ENCODE measurements around the gene C9orf152. TPM values are rescaled to one million over a fixed set of nuclear protein-coding genes. Genes with fewer than 3 reads are reported as not detected.

The C9orf152 gene
- polyA plus RNA-seq, 1 donor (not counting 4 experiments of a cell fraction or from before 2014, with no cell fraction given): not detected

DNA sequence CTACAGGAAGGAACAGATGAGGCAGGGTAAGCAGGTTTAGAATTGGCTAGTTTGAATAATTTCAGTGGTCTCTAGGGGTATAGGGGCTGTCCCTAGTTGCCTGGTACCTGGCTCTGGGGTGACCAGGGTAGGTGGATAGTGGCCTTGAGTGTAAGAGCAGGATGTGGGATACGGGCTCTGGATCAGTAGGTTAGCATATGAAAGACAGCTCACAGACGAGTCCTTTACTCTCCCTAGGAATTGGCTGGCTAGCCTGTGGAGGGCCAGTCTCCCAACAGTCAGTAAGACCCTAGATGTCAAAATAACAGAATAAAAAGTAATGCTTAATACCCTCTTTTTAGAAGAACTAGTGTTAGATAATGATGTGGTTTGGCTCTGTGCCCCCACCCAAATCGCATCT lies 16.6 kb upstream of the C9orf152 start:
- H3K9me3 ChIP-seq (ENCODE audit: control insufficient read depth, low read depth, low read length): no peaks in the 10 kb centered on the region
- no peak for TF ChIP-seq EZH2 (IDR thresholded peaks at IDR 0.05; ENCODE audit: low read length)
- TF ChIP-seq, protein P1, sequence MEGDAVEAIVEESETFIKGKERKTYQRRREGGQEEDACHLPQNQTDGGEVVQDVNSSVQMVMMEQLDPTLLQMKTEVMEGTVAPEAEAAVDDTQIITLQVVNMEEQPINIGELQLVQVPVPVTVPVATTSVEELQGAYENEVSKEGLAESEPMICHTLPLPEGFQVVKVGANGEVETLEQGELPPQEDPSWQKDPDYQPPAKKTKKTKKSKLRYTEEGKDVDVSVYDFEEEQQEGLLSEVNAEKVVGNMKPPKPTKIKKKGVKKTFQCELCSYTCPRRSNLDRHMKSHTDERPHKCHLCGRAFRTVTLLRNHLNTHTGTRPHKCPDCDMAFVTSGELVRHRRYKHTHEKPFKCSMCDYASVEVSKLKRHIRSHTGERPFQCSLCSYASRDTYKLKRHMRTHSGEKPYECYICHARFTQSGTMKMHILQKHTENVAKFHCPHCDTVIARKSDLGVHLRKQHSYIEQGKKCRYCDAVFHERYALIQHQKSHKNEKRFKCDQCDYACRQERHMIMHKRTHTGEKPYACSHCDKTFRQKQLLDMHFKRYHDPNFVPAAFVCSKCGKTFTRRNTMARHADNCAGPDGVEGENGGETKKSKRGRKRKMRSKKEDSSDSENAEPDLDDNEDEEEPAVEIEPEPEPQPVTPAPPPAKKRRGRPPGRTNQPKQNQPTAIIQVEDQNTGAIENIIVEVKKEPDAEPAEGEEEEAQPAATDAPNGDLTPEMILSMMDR (optimal IDR thresholded peaks at IDR 0.05 in 1 of 3, IDR thresholded peaks at IDR 0.05 in 1 of 3, conservative IDR thresholded peaks at IDR 0.05 in 1 of 3; ENCODE audit: extremely low read depth in 1 of 3, insufficient read depth in 2 of 3, low read length in 3 of 3): no peak
- no peaks in the 10 kb centered on the region for H3K9me1 ChIP-seq (ENCODE audit: control insufficient read depth, extremely low read depth, insufficient read depth, low read length)
- no peaks in the 10 kb centered on the region for H3K4me1 ChIP-seq (ENCODE audit: control insufficient read depth, extremely low read depth, insufficient read depth, low read length)
- no peaks in the 10 kb centered on the region for H3K27me3 ChIP-seq (ENCODE audit: control insufficient read depth, extremely low read depth, insufficient read depth, low read length)
- FAIRE-seq: no peak
- no peak overlapping the region for H3K4me2 ChIP-seq (ENCODE audit: control insufficient read depth, extremely low read depth, insufficient read depth, low read depth, low read length)
- no peaks in the 10 kb centered on the region for H3K79me2 ChIP-seq (ENCODE audit: control insufficient read depth, insufficient read depth, low read length)
- H3K9ac ChIP-seq (ENCODE audit: control insufficient read depth, extremely low read depth, insufficient read depth, low read length): no peak overlapping the region
- no peak overlapping the region for H3K27ac ChIP-seq (ENCODE audit: control insufficient read depth, insufficient read depth, low read length)
- no peak for DNase-seq (ENCODE audit: low read depth, low spot score)
- H3K4me3 ChIP-seq (ENCODE audit: control insufficient read depth in 2 of 3, extremely low read depth in 1 of 3, insufficient read depth in 2 of 3, low read depth in 1 of 3, low read length in 3 of 3): no peak overlapping the region
- H4K20me1 ChIP-seq (ENCODE audit: control insufficient read depth, extremely low read depth, insufficient read depth, low read length): no peaks in the 10 kb centered on the region
- dilution Hi-C loops (cut with MboI; ENCODE audit: extremely low pct_ligation_motif_present, low sequenced_read_pairs): no loop called here
- no peak overlapping the region for H2AFZ ChIP-seq (ENCODE audit: control insufficient read depth, low read length)
- H3K36me3 ChIP-seq (ENCODE audit: control insufficient read depth in 2 of 2, extremely low read depth in 1 of 2, insufficient read depth in 2 of 2, low read length in 2 of 2): no peaks in the 10 kb centered on the region

DNA sequence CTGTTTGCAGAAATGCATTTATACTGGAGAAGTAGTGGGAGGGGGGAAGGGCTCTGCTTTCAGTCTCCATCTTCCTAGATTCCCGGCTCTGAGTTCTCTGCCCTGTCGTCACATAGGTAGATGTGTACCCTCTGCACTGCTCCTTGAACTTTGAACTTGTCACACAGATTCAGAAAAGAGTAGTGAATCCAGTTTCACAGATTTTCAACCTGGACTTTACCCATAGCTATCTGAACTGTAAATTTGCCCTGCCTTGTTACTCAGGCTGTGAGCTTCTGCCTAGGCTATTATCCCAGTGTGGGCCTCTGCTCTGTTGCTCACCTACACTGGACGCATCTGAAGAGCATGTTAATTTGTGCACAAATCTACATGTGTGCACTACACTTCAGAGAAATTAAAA lies 12.8 kb upstream of the C9orf152 start:
- H3K79me2 ChIP-seq (ENCODE audit: control insufficient read depth, insufficient read depth, low read length): no peaks in the 10 kb centered on the region
- TF ChIP-seq EZH2 (IDR thresholded peaks at IDR 0.05; ENCODE audit: low read length): no peak
- TF ChIP-seq, protein P1 (optimal IDR thresholded peaks at IDR 0.05 in 1 of 3, IDR thresholded peaks at IDR 0.05 in 1 of 3, conservative IDR thresholded peaks at IDR 0.05 in 1 of 3; ENCODE audit: extremely low read depth in 1 of 3, insufficient read depth in 2 of 3, low read length in 3 of 3): no peak
- no peaks in the 10 kb centered on the region for H3K4me1 ChIP-seq (ENCODE audit: control insufficient read depth, extremely low read depth, insufficient read depth, low read length)
- dilution Hi-C loops (cut with MboI; ENCODE audit: extremely low pct_ligation_motif_present, low sequenced_read_pairs): no loop called here
- H3K4me3 ChIP-seq (ENCODE audit: control insufficient read depth in 2 of 3, extremely low read depth in 1 of 3, insufficient read depth in 2 of 3, low read depth in 1 of 3, low read length in 3 of 3): no peak overlapping the region
- H3K9ac ChIP-seq (ENCODE audit: control insufficient read depth, extremely low read depth, insufficient read depth, low read length): no peak overlapping the region
- H3K27me3 ChIP-seq (ENCODE audit: control insufficient read depth, extremely low read depth, insufficient read depth, low read length): no peaks in the 10 kb centered on the region
- H2AFZ ChIP-seq (ENCODE audit: control insufficient read depth, low read length): no peak overlapping the region
- H4K20me1 ChIP-seq (ENCODE audit: control insufficient read depth, extremely low read depth, insufficient read depth, low read length): no peaks in the 10 kb centered on the region
- DNase-seq (ENCODE audit: low read depth, low spot score) (no peak), FAIRE-seq (no peak)
- no peaks in the 10 kb centered on the region for H3K36me3 ChIP-seq (ENCODE audit: control insufficient read depth in 2 of 2, extremely low read depth in 1 of 2, insufficient read depth in 2 of 2, low read length in 2 of 2)
- no peaks in the 10 kb centered on the region for H3K9me3 ChIP-seq (ENCODE audit: control insufficient read depth, low read depth, low read length)
- no peaks in the 10 kb centered on the region for H3K9me1 ChIP-seq (ENCODE audit: control insufficient read depth, extremely low read depth, insufficient read depth, low read length)
- H3K4me2 ChIP-seq (ENCODE audit: control insufficient read depth, extremely low read depth, insufficient read depth, low read depth, low read length): no peak overlapping the region
- no peak overlapping the region for H3K27ac ChIP-seq (ENCODE audit: control insufficient read depth, insufficient read depth, low read length)

Data from keratinocyte (primary cell).